ENCODE data around the gene ARID1B. TPM values are rescaled to one million over a fixed set of nuclear protein-coding genes. Genes with fewer than 3 reads are reported as not detected.
A peak's percentile ranks its signal among the peaks of the same experiment; 100 is the strongest.

The ARID1B gene
- total and polyA plus RNA-seq, 2 of the 4 experiments (the other 2 are of a cell fraction) = 14.5 to 20.1 TPM

DNA sequence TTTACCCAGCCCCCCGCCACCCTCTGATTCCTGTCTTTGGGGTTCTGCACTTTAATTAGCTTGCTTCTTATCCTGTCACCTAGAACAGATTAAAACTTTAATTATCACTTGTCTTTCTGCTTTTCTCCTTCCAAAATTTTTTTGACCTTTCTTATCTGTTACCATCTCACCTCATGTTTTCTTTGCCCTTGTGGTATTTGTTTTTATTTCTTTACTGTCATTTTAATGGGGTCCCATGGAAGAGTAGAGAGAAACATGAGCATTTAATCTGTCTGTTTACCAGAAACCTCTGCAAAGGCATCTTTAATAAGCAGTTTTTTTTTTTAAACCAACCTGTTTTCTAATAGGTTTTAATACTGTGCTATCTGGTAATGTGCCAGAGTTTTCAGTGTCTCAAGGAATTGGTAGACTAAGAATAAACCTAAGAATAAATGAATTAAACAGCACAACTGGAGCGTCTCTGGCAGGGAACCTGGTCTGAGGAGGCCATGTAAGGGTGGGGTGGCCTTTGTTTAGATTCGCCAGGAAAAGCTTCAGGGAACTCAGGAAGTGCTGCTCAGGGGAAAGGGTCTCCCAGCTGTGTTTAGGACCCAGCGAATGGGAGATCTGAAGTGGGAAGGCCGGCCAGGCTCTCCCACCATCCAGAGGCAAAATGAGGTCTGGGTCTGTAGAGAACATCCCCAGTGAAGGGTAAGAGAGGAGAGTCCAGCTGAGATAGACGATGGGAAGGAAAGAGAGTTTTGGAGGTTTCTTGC lies 69.8 kb downstream of the ARID1B start:
- no peak overlapping the region for H3K27ac ChIP-seq (ENCODE audit: insufficient read depth, low read length)
- DNase-seq = no peak
- no peak overlapping the region for H3K4me3 ChIP-seq (ENCODE audit: insufficient read depth, low read depth, low read length)
- no peak overlapping the region for H4K8ac ChIP-seq (ENCODE audit: low read depth in 2 of 2, low read length in 2 of 2)
- no peaks in the 10 kb centered on the region for H3K9me3 ChIP-seq (ENCODE audit: control insufficient read depth, insufficient read depth, low read length)
- 73% methylated on average over 2 of the region's 6 CpGs; no CpG with 5 or more reads in 1 of the 2 experiments for WGBS, 2 experiments (ENCODE audit: extremely low coverage in 2 of 2, insufficient read length in 1 of 2)
- no peak for ATAC-seq (ENCODE audit: low read depth)
- H4K20me1 ChIP-seq (ENCODE audit: insufficient read depth, low read length) = peaks cover 65% of the 10 kb centered on the region
- no peaks in the 10 kb centered on the region for H3K36me3 ChIP-seq (ENCODE audit: control insufficient read depth, insufficient read depth, low read length)
- CTCF ChIA-PET = no interaction called here
- H3K23ac ChIP-seq (ENCODE audit: low read depth, low read length) = no peak overlapping the region
- H3K79me1 ChIP-seq (ENCODE audit: low read depth in 1 of 2, low read length in 2 of 2) = peaks cover 31 to 74% of the 10 kb centered on the region in 2 experiments
- H3K4me2 ChIP-seq (ENCODE audit: low read depth, low read length) = no peak overlapping the region
- POLR2A ChIA-PET (ENCODE audit: unreplicated experiment) = no interaction called here
- H3K4ac ChIP-seq (ENCODE audit: low read depth, low read length) = no peak overlapping the region
- BruUV-seq (replicated peaks) = no TSS peak
- H2AK9ac ChIP-seq (replicated peaks; ENCODE audit: low read depth, low read length, poor library complexity) = no peak overlapping the region
- TF ChIP-seq CHD1 (IDR thresholded peaks at IDR 0.05; ENCODE audit: low read depth, low read length) (no peak), NFE2L2 (IDR thresholded peaks at IDR 0.05; ENCODE audit: low read depth, low read length) (no peak), POLR2A (IDR thresholded peaks at IDR 0.05; ENCODE audit: low read depth, low read length) (no peak), MAZ (IDR thresholded peaks at IDR 0.05; ENCODE audit: borderline replicate concordance, low read depth, low read length) (no peak), RAD21 (IDR thresholded peaks at IDR 0.05; ENCODE audit: low read length) (no peak), MAFK (IDR thresholded peaks at IDR 0.05; ENCODE audit: low read depth, low read length) (no peak), CTCF (conservative IDR thresholded peaks at IDR 0.05; ENCODE audit: low read depth, low read length) (no peak), RCOR1 (IDR thresholded peaks at IDR 0.05; ENCODE audit: insufficient replicate concordance, low read length) (no peak), SMC3 (IDR thresholded peaks at IDR 0.05; ENCODE audit: low read depth, low read length) (no peak), USF2 (IDR thresholded peaks at IDR 0.05; ENCODE audit: low read depth, low read length) (no peak)
- no peak overlapping the region for H2BK15ac ChIP-seq (ENCODE audit: low read depth, low read length)
- peaks cover 25% of the 10 kb centered on the region for H3K9me1 ChIP-seq (ENCODE audit: insufficient read depth, low read length)
- no peak overlapping the region for H2AK5ac ChIP-seq (ENCODE audit: low read depth, low read length)
- no peak overlapping the region for H2BK20ac ChIP-seq (ENCODE audit: low read depth, low read length)
- H3K27me3 ChIP-seq (ENCODE audit: control insufficient read depth, insufficient read depth, low read length) = no peaks in the 10 kb centered on the region
- no peak overlapping the region for H4K91ac ChIP-seq (ENCODE audit: insufficient read depth, low read depth, low read length)
- dilution Hi-C loops (cut with HindIII; ENCODE audit: low sequenced_read_pairs, unreplicated experiment) = no loop called here
- H3K9ac ChIP-seq (ENCODE audit: low read depth, low read length) = no peak overlapping the region
- intact Hi-C loops (cut with micrococcal nuclease) = no loop called here
- H4K5ac ChIP-seq (ENCODE audit: low read depth, low read length) = peak overlapping the region; percentile 36; the same call in 1 of the 2 replicates
- no peak overlapping the region for H3K14ac ChIP-seq (replicated peaks; ENCODE audit: low read depth, low read length)
- H2AFZ ChIP-seq (replicated peaks; ENCODE audit: low read length, poor library complexity) = no peak overlapping the region
- H3K56ac ChIP-seq (ENCODE audit: extremely low read depth, insufficient read depth, low read length) = no peak overlapping the region
- H2BK5ac ChIP-seq (ENCODE audit: low read depth, low read length, poor library complexity, severe bottlenecking) = no peak overlapping the region
- in situ Hi-C loops (cut with MboI; ENCODE audit: low sequenced_read_pairs) = no loop called here
- peaks cover 26% of the 10 kb centered on the region for H3K4me1 ChIP-seq (ENCODE audit: control insufficient read depth, insufficient read depth, low read length)
- H2BK120ac ChIP-seq (ENCODE audit: low read depth, low read length) = no peak overlapping the region
- H3K18ac ChIP-seq (ENCODE audit: low read depth, low read length) = no peak overlapping the region; the same call in 1 of the 2 replicates

Data from IMR-90 (cell line).